LNCaP clone FGC (cell line): ENCODE data around the gene ST6GAL1.

Source experiments
- DNase-seq: peaks from one replicate; pipeline ENCODE4 v3.0.0-alpha.2; 2011; ENCODE audit warnings: low read depth
- H3K4me3 ChIP-seq: 2 replicates; pipeline ENCODE4 v1.5.1; 2011; ENCODE audit warnings: mild to moderate bottlenecking, low read depth, low read length, control low read depth
- CTCF ChIP-seq: IDR thresholded peaks from 2 replicates; pipeline ENCODE4 v1.5.1; 2012; ENCODE audit warnings: mild to moderate bottlenecking; ENCODE audit not compliant: control insufficient read depth, insufficient read depth; ENCODE audit errors: extremely low read depth

The ST6GAL1 gene

GRCh38 chr3:187069857-187070516 lies 139.7 kb downstream of the ST6GAL1 start:
- TF ChIP-seq CTCF: no peak
- DNase-seq: no peak
- no peak overlapping the region for H3K4me3 ChIP-seq

- H3K4me3 ChIP-seq: no peak overlapping the region
- TF ChIP-seq CTCF: no peak
These were observed 141.8 kb downstream of the ST6GAL1 start for GRCh38 chr3:187072102-187072501.

GRCh38 chr3:187072511-187072910 lies 142.2 kb downstream of the ST6GAL1 start:
- no peak overlapping the region for H3K4me3 ChIP-seq
- DNase-seq: no peak
- no peak for TF ChIP-seq CTCF

More at GRCh38 chr3:187072102-187072501, 141.8 kb downstream of the ST6GAL1 start:
- DNase-seq: no peak

- no peak for TF ChIP-seq CTCF
- H3K4me3 ChIP-seq: no peak overlapping the region
- no peak for DNase-seq
These were observed 143.3 kb downstream of the ST6GAL1 start for GRCh38 chr3:187073581-187074098.

GRCh38 chr3:187074846-187075245 lies 144.5 kb downstream of the ST6GAL1 start:
- no peak for DNase-seq
- TF ChIP-seq CTCF: no peak
- no peak overlapping the region for H3K4me3 ChIP-seq

GRCh38 chr3:187076297-187076696 lies 146.0 kb downstream of the ST6GAL1 start:
- DNase-seq: no peak
- TF ChIP-seq CTCF: no peak
- H3K4me3 ChIP-seq: no peak overlapping the region

- H3K4me3 ChIP-seq: no peak overlapping the region
- TF ChIP-seq CTCF: no peak
- no peak for DNase-seq
These were observed 146.8 kb downstream of the ST6GAL1 start for GRCh38 chr3:187077085-187077484.
